HG02981 (cell line): Measurements from ENCODE around the gene COQ4.
"Not testable (repeated sequence)": the region's sequence is repeated elsewhere in the genome, so short reads cannot be mapped to it uniquely, and the experiment has no call there.

Experiments
- ATAC-seq: cut with Tn5 transposase; IDR thresholded peaks from one replicate; pipeline ENCODE4 v1.9.1; 2021; ENCODE audit warnings: mild to moderate bottlenecking, moderate library complexity; ENCODE audit not compliant: unreplicated experiment

Gene COQ4

GRCh38 chr9:128322404-128323211 is at the start of gene COQ4, which contains the start of gene TRUB2:
Gene COQ4 (plus strand): TSS chr9:128322839. CDS start chr9:128322859, 20 bp downstream.
Gene TRUB2 (minus strand): TSS chr9:128322447. CDS start chr9:128322408, 39 bp downstream.
- peak; percentile 75 for ATAC-seq

GRCh38 chr9:128274245-128274644 is 48.4 kb upstream of the COQ4 start:
- no peak for ATAC-seq

GRCh38 chr9:128275198-128276007 is 47.2 kb upstream of the COQ4 start, which contains the start of gene GOLGA2:
Gene GOLGA2 (minus strand): TSS chr9:128276007. CDS start chr9:128275976, 31 bp downstream.
- peak; percentile 44 for ATAC-seq

DNA sequence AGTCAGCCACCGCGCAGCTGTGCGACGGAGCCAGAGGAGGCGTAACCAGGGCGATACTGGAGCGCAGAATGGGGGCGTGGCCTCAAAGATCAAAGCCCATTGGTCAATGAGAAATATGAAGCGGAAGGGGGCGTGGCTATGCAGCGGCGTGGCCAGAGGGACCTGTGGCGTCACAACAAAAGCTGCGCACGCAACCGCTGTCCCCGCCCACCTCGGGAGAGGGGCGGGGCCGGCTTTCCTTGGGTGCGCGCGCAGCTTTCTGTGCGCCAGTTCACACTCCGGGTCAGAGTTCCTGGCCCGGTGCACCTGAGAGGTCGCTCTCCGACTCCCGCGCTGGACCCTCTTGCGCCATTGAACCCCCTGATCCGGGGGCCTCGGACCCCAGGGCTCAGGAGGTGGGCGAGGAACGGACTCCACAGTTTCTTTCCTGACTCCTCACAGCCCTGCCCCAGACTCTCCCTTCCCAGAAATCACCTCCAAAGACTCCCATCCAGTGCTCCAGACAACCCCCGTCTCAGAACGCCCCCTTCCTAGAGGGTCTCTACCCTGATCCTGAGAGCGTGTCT is 46.5 kb upstream of the COQ4 start, which contains the start of gene SWI5:
TSS of gene SWI5 (plus strand) at position 269 of the 566 bp plus-strand sequence.
- peak; percentile 93 for ATAC-seq

DNA sequence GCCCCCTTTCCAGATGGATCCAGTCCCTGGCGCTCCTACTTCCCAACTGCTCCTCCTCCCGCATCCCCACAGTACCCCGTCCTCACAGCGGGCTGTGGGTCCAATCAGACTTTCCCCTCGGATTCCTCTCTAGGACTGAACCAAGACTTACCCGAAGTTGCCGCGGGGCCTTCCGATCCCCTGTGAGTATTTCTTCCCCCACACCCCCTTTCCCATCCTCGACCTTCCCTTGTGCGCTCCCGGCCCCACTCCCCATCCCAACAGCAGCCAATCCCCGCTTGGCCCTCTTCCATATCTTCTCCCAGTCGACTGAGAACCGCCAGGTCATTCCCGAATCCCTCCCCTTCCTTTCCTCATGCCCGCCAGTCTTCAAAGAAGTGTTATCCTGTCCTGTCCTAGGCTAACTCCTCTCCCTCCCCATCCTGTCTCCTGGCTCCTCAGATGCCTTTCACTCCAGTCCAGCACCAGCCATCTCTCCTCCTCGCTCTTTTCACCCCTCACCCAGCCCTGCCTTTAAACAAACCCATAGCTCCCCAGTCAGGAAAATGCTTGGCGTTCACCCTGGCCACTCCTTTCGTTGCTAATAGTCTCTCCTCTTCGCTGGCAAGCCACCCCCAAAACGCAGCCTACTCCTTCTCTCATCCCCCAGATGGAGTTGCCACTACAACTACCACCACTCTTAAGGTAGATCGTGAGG is 45.9 kb upstream of the COQ4 start:
- ATAC-seq = no peak

GRCh38 chr9:128279088-128280073 is 43.3 kb upstream of the COQ4 start:
- not testable (repeated sequence) for ATAC-seq

DNA sequence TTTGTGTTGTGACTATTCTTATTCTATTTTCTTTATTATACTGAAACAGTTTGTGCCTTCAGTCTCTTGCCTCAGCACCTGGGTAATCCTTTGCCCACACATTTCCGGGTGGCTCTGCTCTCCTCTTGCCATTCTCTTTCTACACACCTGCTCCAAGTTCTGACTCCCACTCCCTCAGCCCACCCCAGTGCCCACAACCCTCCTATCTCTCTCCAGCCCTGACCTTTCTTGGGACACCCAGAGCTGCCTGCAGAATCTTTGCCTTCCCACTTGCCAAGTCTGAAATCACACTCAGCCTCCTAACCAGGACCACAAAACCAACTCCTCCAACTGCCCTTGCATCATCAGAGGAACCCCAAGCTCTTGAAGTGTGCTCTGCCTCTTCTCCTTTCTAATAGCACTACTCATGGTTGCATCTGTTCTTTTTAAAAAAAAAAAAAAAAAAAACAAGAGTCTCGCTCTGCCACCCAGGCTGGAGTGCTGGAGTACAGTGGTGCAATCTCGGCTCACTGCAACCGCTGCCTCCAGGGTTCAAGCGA is 42.5 kb upstream of the COQ4 start:
- no peak for ATAC-seq

DNA sequence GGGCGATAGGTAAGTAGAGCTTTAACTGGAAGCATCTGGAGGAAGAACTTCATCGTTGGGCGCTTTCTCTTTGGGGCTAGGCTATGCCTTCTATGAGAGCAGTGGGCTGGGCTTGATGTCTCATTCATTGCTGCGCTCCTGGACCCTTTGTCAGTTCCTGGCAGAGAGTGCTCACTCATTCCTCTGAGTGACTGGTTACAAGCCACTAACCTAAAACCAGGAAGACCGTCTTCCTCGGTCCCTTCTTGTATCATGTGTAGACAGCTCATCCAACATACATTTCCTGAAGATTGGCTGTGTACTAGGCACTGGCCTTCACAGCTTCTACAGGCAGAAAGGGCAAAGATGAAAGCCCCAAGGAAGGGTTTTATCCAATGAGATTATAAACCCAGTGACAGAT is 40.1 kb upstream of the COQ4 start:
- no peak for ATAC-seq

- no peak for ATAC-seq
These were observed 37.4 kb upstream of the COQ4 start for GRCh38 chr9:128285033-128285784.

DNA sequence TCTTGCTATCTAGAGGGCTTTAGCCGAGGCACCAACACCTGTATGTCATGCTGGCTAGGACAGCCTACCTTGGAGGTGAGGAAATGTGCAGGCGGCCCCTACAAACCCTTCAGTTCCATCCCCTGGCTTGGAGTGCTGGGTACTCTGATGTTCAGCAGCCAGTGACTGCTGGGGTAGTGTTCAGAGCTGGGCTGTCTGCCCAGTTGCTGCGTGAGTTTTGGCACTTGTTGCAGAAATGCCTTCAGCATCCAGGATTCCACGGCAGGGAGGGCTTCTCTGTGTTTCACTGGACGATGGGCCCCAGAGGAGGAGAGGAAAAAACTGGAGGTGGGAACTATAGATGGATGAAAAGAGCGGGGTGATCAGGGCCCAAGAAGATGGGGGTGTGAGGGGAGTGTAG is 36.2 kb upstream of the COQ4 start:
- no peak for ATAC-seq

DNA sequence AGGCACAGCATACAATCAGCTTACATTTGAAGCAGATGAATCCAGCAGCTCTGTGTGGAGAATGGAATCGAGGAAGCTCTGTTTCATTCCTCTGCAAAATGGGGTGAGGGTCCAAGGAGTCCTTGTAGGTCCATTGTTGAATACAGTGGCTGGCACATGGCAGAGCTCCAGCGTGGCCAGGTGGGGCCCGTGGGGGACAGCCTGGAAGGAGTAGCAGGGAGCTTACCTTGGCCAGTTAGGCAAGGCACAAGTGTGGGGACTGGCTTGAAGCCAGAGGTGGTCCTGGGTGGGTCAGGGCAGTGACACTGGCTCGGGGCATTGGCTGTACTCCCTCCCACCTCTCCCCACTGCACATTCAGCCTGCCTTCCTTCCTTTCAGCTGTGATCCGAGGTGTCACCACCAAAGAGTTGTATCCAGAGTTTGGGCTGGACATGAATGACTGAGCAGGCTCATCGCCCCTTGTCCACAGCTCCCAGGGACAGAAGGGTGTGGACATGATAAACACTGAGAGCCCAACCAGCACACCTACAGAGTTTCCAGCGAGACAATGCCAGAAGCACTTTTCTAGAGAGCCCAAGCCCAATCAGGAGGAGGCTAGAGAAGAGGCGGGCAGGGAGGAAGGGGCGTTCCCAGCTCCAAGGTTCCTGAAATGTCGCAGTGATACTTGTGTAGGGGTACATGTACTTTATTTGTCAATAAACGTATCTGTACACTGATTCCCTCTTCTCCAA is 34.2 kb upstream of the COQ4 start:
- no peak for ATAC-seq

- no peak for ATAC-seq
These were observed 30.6 kb upstream of the COQ4 start for GRCh38 chr9:128292009-128292408.

GRCh38 chr9:128293091-128293490 is 29.5 kb upstream of the COQ4 start:
- no peak for ATAC-seq

DNA sequence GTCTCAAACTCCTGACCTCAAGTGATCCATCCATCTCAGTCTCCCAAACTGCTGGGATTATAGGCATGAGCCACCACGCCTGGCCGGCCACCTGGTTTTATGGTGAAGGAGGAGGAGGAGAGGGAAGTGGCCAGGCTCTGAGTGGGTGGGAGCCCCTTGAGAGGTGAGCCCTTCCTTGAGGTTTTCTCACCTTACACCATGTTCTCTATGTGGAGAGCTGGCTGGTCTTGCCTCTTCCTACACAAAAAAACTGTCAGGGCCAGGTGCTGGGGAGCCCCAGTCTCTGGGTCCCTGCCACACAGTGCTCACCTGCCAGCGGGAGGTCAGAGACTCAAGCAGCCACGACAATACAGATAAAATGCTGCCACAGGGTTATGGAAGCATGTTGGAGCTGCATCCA is 28.5 kb upstream of the COQ4 start:
- ATAC-seq = no peak

DNA sequence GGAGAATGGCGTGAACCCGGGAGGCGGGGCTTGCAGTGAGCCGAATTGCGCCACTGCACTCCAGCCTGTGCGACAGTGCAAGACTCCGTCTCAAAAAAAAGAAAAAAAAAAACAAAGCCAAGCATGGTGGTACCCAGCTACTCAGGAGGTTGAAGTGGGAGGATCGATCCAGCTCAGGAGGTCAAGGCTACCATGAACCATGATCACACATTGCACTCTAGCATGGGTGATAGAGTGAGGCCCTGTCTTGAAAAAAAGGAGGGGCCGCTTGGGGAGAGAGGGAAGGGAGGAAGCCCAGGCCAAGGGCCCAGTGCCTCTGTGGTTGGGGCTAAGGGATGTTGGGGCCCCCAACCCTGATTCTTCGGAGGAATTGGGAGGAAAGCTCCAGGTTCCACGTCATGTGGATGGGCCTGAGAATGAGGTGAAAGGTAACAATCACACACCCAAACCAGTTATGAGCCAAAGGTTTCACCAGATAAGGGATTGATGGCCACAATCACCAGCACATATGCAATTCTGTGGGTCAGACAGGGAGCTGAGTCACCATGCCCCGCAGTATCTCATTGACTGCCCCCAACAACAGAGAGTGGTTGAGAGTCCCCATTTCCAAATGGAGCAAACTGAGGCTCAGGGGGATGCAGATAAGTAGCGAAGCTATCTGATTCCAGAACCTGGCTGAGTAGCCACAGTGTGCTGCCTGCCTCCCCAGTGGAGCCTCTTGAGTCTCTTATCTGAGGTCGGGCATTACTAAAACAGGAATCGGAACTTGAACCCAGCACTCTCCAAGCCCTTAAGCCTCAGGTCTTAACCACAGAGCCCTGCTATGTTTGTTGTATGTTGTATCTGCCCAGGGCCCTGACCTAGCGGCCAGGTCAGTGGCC is 26.1 kb upstream of the COQ4 start:
- ATAC-seq = no peak

- no peak for ATAC-seq
These were observed 25.3 kb upstream of the COQ4 start for GRCh38 chr9:128297221-128297773.
